Activated CD4-positive, alpha-beta memory T cell treated with anti-CD3 and anti-CD28 coated beads for 36 hours (primary cell): ENCODE measurements around the gene RAD51B. TPM values are rescaled to one million over a fixed set of nuclear protein-coding genes. Genes with fewer than 3 reads are reported as not detected.
"Not testable (repeated sequence)": the region's sequence is repeated elsewhere in the genome, so short reads cannot be mapped to it uniquely, and the experiment has no call there.

ENCODE experiments used
- CTCF ChIA-PET: fragments of 350-600 bp; sonication (Branson Sonifier 250); formaldehyde crosslinking; loops from one replicate; lab custom pipeline; 2021; ENCODE audit warnings: antibody characterized with exemption, inconsistent platforms; lab: Charles Lee
- POLR2A ChIA-PET: fragments of 350-600 bp; sonication (Branson Sonifier 250); formaldehyde crosslinking; loops from one replicate; lab custom pipeline; 2021; ENCODE audit warnings: antibody characterized with exemption; lab: Charles Lee
- DNase-seq: peaks from one replicate; pipeline ENCODE4 v3.0.0-alpha.2; 2020
- H3K27ac Mint-ChIP-seq: one replicate; pipeline ENCODE4 v1.8.0; 2021; ENCODE audit warnings: mixed read lengths
- H3K27me3 Mint-ChIP-seq: one replicate; pipeline ENCODE4 v1.8.0; 2021; ENCODE audit warnings: mixed read lengths
- H3K36me3 Mint-ChIP-seq: one replicate; pipeline ENCODE4 v1.8.0; 2021; ENCODE audit warnings: mixed read lengths
- H3K4me1 Mint-ChIP-seq: one replicate; pipeline ENCODE4 v1.8.0; 2021; ENCODE audit warnings: low read depth, mixed read lengths
- H3K4me3 Mint-ChIP-seq: one replicate; pipeline ENCODE4 v1.8.0; 2021; ENCODE audit warnings: mild to moderate bottlenecking, mixed read lengths
- H3K9me3 Mint-ChIP-seq: one replicate; pipeline ENCODE4 v1.8.0; 2021; ENCODE audit warnings: mixed read lengths
- intact Hi-C: fragments of 100-400 bp; cut with micrococcal nuclease; formaldehyde crosslinking; loops from one replicate; pipeline ENCODE4 v1.15.1; 2023
- total RNA-seq, 2 experiments: library from RNA; stranded (reverse); gene quantifications; one replicate each; pipeline ENCODE4 v1.2.3, GENCODE V29; 2021

Gene RAD51B
- total RNA-seq, 2 experiments from 2014 or later, result 32.3 to 34.3 TPM

- DNase-seq, result no peak
- ChIA-PET CTCF (interaction anchor here (1.2 kb wide), 1 partner anchor 9 kb away, joined by 3 read pairs; no protein-coding TSS in a partner anchor), POLR2A (no interaction called here)
- no peaks in the 10 kb centered on the region for H3K4me1 Mint-ChIP-seq
- no peaks in the 10 kb centered on the region for H3K36me3 Mint-ChIP-seq
- H3K4me3 Mint-ChIP-seq, result no peak overlapping the region
- intact Hi-C loops, result no loop called here
- no peaks in the 10 kb centered on the region for H3K27me3 Mint-ChIP-seq
- H3K9me3 Mint-ChIP-seq, result no peaks in the 10 kb centered on the region
- no peak overlapping the region for H3K27ac Mint-ChIP-seq
Measured at GRCh38 chr14:67952786-67953185, 133.2 kb downstream of the RAD51B start.

- POLR2A ChIA-PET, result no interaction called here
- DNase-seq, result no peak
- Mint-ChIP-seq H3K27ac (no peak overlapping the region), H3K36me3 (no peaks in the 10 kb centered on the region), H3K27me3 (no peaks in the 10 kb centered on the region), H3K9me3 (no peaks in the 10 kb centered on the region), H3K4me1 (no peaks in the 10 kb centered on the region), H3K4me3 (no peak overlapping the region)
- intact Hi-C loops, result no loop called here
- CTCF ChIA-PET, result interaction anchor here (0.6 kb wide), 1 partner anchor 11 kb away, joined by 3 read pairs; no protein-coding TSS in a partner anchor
Measured at GRCh38 chr14:67955261-67955660, 135.7 kb downstream of the RAD51B start.

DNA sequence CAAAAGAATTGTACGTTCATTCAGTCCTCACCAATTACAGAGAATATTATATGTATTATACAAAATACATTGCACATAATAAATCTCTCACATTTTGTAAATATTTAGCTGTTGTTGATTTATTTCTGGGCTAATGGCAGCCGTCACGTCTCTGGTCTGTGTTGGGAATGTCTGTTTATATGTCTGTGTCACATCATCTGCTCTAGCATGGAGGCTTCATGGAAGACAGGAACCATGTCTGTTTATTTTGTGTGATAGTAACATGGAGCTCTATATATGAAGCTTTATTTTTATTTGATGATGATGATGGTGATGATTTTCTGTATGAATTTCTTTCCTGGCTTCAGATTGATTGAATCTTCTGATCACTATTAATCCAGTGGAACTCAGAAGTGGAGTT is 138.4 kb downstream of the RAD51B start:
- no peak overlapping the region for H3K27ac Mint-ChIP-seq
- CTCF ChIA-PET, result interaction anchor here (2.1 kb wide), 1 partner anchor 24 kb away, joined by 7 read pairs; no protein-coding TSS in a partner anchor
- intact Hi-C loops, result no loop called here
- no peaks in the 10 kb centered on the region for H3K27me3 Mint-ChIP-seq
- DNase-seq, result no peak
- no peak overlapping the region for H3K4me3 Mint-ChIP-seq
- H3K9me3 Mint-ChIP-seq, result no peaks in the 10 kb centered on the region
- POLR2A ChIA-PET, result no interaction called here
- no peaks in the 10 kb centered on the region for H3K36me3 Mint-ChIP-seq
- H3K4me1 Mint-ChIP-seq, result no peaks in the 10 kb centered on the region

DNA sequence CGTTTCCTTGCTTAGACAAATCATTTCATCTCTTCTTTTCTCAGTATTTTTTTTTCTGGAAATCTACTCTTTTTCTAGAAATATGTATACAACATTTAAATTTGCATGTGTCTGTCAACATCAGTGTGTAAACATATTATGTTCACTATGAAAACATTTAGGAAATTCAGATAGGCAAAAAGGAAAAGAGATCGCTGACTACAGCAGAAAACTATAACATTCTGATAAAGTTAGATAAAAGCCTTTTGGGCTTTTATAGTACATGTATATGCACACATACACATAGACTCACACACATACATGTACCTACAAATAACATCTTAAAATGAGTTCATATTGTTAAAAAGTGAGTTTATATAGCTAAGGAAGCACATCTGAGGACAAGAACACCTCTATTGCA is 142.1 kb downstream of the RAD51B start:
- Mint-ChIP-seq H3K36me3 (peaks cover 7% of the 10 kb centered on the region), H3K4me1 (no peaks in the 10 kb centered on the region), H3K27me3 (no peaks in the 10 kb centered on the region), H3K4me3 (no peak overlapping the region), H3K27ac (no peak overlapping the region), H3K9me3 (no peaks in the 10 kb centered on the region)
- intact Hi-C loops, result no loop called here
- no peak for DNase-seq
- CTCF ChIA-PET, result interaction anchor here (0.6 kb wide), 1 partner anchor 180 kb away, joined by 4 read pairs; no protein-coding TSS in a partner anchor
- POLR2A ChIA-PET, result no interaction called here

DNA sequence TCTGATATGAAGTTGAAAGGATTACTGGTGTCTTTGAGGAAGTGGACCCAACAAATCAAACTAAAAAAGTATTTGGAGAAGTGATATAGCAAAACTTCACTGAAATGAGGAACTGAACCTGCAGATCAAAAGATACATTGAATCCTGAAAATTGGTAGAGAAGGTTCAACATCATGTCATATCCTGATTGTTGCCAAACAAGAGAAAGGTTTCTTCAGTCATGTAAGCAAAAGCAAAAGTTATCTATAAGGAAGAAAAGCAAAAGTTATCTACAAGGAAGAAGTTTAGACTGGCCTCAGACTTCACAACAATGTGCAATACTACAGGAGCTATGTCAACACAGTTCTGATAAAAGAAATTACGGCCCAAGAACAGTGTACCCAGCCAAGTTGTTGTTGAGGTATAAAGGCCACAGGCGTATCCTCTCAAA is 142.7 kb downstream of the RAD51B start:
- H3K4me3 Mint-ChIP-seq, result no peak overlapping the region
- no peaks in the 10 kb centered on the region for H3K4me1 Mint-ChIP-seq
- DNase-seq, result no peak
- H3K36me3 Mint-ChIP-seq, result peaks cover 12% of the 10 kb centered on the region
- H3K27me3 Mint-ChIP-seq, result no peaks in the 10 kb centered on the region
- H3K9me3 Mint-ChIP-seq, result no peaks in the 10 kb centered on the region
- CTCF ChIA-PET, result interaction anchor here (0.6 kb wide), 1 partner anchor 179 kb away, joined by 4 read pairs; no protein-coding TSS in a partner anchor
- H3K27ac Mint-ChIP-seq, result no peak overlapping the region
- POLR2A ChIA-PET, result no interaction called here
- intact Hi-C loops, result no loop called here

- H3K27me3 Mint-ChIP-seq, result no peaks in the 10 kb centered on the region
- no peak for DNase-seq
- no peak overlapping the region for H3K27ac Mint-ChIP-seq
- no peak overlapping the region for H3K4me3 Mint-ChIP-seq
- no peaks in the 10 kb centered on the region for H3K4me1 Mint-ChIP-seq
- CTCF ChIA-PET, result no interaction called here
- intact Hi-C loops, result no loop called here
- peaks cover 15% of the 10 kb centered on the region for H3K36me3 Mint-ChIP-seq
- H3K9me3 Mint-ChIP-seq, result no peaks in the 10 kb centered on the region
- POLR2A ChIA-PET, result no interaction called here
Measured at GRCh38 chr14:67963545-67963944, 144.0 kb downstream of the RAD51B start.

DNA sequence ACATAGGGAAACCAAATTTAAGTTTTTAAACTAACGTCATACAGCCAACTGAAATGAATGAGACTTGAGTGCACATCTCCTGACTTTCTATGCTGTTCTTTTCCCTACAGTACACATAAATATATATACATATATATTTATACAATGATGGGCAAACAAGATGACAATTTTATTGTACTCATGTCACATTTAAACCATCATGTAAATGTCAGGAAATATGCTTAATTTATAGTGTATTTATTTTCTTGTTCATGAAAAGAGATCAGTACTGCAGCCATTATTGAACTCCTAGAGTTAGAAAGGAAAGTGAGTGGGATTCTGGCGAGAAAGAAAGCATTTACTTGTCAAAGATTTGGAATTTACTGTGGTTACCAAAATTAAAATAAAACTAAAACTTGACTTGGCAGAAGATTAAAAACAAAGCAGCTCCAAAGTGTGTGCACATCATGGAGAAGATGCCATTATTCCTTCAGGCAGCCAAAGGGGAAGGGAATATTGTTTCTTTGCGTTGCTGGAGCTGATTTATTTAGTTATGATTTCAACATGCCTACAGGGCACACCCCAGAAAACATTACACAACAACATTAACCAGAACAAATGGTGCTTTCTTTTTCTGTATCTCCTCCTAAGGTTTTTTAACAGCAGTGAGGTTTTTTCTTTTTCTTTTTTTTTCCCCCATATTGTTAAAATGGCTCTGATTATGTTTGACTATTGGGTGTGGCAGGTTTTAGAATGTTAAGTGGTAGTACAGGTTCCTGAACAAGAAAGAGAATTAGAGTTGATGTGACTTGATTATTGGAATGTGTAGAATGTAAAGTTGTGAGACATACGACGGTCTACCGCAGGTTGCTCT is 144.6 kb downstream of the RAD51B start:
- intact Hi-C loops, result no loop called here
- H3K9me3 Mint-ChIP-seq, result no peaks in the 10 kb centered on the region
- POLR2A ChIA-PET, result no interaction called here
- H3K36me3 Mint-ChIP-seq, result peaks cover 15% of the 10 kb centered on the region
- no peaks in the 10 kb centered on the region for H3K27me3 Mint-ChIP-seq
- CTCF ChIA-PET, result no interaction called here
- no peak overlapping the region for H3K4me3 Mint-ChIP-seq
- no peaks in the 10 kb centered on the region for H3K4me1 Mint-ChIP-seq
- H3K27ac Mint-ChIP-seq, result no peak overlapping the region
- DNase-seq, result no peak

GRCh38 chr14:67965696-67966095 is 146.1 kb downstream of the RAD51B start:
- Mint-ChIP-seq H3K36me3 (peaks cover 15% of the 10 kb centered on the region), H3K4me3 (no peak overlapping the region), H3K27me3 (no peaks in the 10 kb centered on the region), H3K9me3 (no peaks in the 10 kb centered on the region), H3K4me1 (no peaks in the 10 kb centered on the region), H3K27ac (no peak overlapping the region)
- DNase-seq, result no peak
- intact Hi-C loops, result no loop called here
- CTCF ChIA-PET, result no interaction called here
- POLR2A ChIA-PET, result no interaction called here

GRCh38 chr14:67967206-67967605 is 147.6 kb downstream of the RAD51B start:
- CTCF ChIA-PET, result no interaction called here
- Mint-ChIP-seq H3K27me3 (no peaks in the 10 kb centered on the region), H3K9me3 (no peaks in the 10 kb centered on the region), H3K4me3 (no peak overlapping the region), H3K27ac (no peak overlapping the region), H3K36me3 (peaks cover 15% of the 10 kb centered on the region), H3K4me1 (no peaks in the 10 kb centered on the region)
- POLR2A ChIA-PET, result no interaction called here
- intact Hi-C loops, result no loop called here
- DNase-seq, result no peak

- DNase-seq, CTCF ChIA-PET, H3K4me1 Mint-ChIP-seq, POLR2A ChIA-PET, H3K9me3 Mint-ChIP-seq, H3K27ac Mint-ChIP-seq, H3K27me3 Mint-ChIP-seq, intact Hi-C loops, H3K4me3 Mint-ChIP-seq: not testable (repeated sequence)
- peaks cover 15% of the 10 kb centered on the region for H3K36me3 Mint-ChIP-seq
Measured at GRCh38 chr14:67967970-67968369, 148.4 kb downstream of the RAD51B start.

DNA sequence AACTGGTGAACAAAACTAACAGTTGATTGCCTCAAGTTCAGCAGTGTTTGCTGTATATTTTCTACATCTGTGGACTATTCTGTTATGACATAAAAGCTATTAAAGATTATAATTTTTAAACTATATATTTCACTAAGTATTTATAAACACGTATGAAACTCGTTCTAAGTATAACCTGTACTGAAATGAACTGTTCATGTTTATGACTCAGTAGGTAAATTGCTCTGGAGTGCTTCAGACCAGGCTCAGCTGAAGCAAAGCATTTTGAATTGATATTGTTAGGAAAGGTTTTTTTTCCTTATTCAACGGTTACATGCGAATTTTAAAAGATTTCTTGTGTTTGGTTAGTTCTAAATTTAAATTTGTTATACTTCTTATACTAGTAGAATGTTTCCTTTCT is 151.3 kb downstream of the RAD51B start:
- no peaks in the 10 kb centered on the region for H3K27me3 Mint-ChIP-seq
- intact Hi-C loops, result no loop called here
- H3K36me3 Mint-ChIP-seq, result peaks cover 12% of the 10 kb centered on the region

DNA sequence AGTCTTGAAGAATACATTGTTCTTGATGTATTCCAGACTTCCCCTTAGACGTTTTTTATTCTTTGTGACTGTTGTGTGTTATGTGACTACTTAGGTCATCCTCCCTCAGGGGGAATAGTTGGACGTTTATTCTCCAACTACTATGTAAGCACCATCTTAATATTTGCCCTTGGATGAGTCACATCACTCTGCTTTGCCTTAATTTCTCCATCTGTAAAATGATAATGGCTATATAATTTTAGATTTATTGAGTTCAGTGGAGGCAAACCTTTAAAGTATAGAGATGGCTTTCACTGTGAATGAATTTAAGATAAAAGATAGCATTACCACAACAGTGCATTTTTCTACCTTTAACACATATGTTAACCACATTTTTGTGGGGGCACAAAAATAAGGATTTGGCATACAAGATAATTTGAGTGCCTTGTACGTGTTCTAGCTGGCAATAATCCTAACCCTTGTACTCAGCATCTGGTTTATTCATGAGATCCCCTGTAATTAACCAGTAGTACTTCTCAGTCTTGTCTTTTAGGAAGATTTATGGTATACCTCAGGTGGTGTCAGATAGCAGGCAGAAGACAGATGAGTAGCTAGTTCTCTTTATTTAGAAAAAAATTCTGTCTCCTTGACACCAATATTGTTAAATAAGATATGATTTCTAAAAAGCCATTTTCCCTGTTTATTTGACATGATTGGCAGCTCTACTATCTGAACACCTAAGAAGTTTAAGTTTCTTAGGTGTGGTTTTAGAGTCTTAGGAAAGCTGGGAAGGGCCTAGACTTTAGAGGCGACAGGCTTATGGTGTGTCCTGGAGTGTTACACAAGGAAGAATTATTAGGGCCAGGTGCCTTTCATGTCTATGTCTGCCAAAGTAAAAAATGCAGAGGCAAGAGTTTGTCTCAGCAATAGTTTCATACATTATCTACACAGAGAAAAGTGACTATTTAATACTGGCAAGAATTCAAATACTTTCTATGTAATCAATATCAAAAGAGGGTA is 152.3 kb downstream of the RAD51B start:
- ChIA-PET CTCF (no interaction called here), POLR2A (no interaction called here)
- Mint-ChIP-seq H3K36me3 (peaks cover 6% of the 10 kb centered on the region), H3K4me1 (no peaks in the 10 kb centered on the region), H3K9me3 (no peaks in the 10 kb centered on the region), H3K27me3 (no peaks in the 10 kb centered on the region), H3K27ac (no peak overlapping the region), H3K4me3 (no peak overlapping the region)
- intact Hi-C loops, result no loop called here
- no peak for DNase-seq

More for the DNA sequence above, 151.3 kb downstream of the RAD51B start:
- CTCF ChIA-PET, result no interaction called here
- Mint-ChIP-seq H3K9me3 (no peaks in the 10 kb centered on the region), H3K27ac (no peak overlapping the region), H3K4me3 (no peak overlapping the region), H3K4me1 (no peaks in the 10 kb centered on the region)
- POLR2A ChIA-PET, result no interaction called here
- no peak for DNase-seq
